ENCODE results near the gene SYNJ1. TPM values are rescaled to one million over a fixed set of nuclear protein-coding genes. Genes with fewer than 3 reads are reported as not detected.

The SYNJ1 gene
- total RNA-seq, 1 experiment from 2014 or later, result 10.5 TPM

DNA sequence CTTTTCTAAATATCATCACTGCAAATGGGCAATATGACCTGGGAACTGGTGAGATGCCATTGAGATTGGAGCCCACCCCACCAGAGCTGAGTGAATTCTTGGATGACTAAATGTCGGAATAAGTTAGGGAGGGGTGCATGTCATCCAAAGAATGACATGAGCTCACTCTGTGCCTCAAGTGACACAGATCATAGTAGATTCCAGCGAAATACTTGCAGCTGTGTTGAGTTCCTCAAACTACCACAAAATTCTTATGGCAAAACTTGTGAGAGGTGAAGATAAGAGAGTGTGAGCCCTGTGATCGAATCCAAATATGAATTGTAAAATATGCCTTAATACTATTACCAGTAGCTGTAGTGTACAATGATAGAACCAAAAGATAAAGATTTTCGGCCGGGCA, 140.2 kb downstream of the SYNJ1 start:
- TF ChIP-seq, protein P1, sequence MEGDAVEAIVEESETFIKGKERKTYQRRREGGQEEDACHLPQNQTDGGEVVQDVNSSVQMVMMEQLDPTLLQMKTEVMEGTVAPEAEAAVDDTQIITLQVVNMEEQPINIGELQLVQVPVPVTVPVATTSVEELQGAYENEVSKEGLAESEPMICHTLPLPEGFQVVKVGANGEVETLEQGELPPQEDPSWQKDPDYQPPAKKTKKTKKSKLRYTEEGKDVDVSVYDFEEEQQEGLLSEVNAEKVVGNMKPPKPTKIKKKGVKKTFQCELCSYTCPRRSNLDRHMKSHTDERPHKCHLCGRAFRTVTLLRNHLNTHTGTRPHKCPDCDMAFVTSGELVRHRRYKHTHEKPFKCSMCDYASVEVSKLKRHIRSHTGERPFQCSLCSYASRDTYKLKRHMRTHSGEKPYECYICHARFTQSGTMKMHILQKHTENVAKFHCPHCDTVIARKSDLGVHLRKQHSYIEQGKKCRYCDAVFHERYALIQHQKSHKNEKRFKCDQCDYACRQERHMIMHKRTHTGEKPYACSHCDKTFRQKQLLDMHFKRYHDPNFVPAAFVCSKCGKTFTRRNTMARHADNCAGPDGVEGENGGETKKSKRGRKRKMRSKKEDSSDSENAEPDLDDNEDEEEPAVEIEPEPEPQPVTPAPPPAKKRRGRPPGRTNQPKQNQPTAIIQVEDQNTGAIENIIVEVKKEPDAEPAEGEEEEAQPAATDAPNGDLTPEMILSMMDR (IDR thresholded peaks at IDR 0.05), result no peak
- no peak for TF ChIP-seq TCF7L2 (IDR thresholded peaks at IDR 0.05; ENCODE audit: low read depth, low read length)
- Histone ChIP-seq H3K9me3 (ENCODE audit: control insufficient read depth, insufficient read depth, low read depth, low read length) (no peaks in the 10 kb centered on the region), H3K27ac (ENCODE audit: low read length) (no peak overlapping the region), H3K4me1 (ENCODE audit: control insufficient read depth, insufficient read depth, low read length) (no peaks in the 10 kb centered on the region), H3K36me3 (ENCODE audit: control insufficient read depth, insufficient read depth, low read length) (no peaks in the 10 kb centered on the region), H3K4me3 (ENCODE audit: low read depth in 2 of 2, low read length in 2 of 2) (no peak overlapping the region), H3K27me3 (ENCODE audit: control insufficient read depth, insufficient read depth, low read length) (no peaks in the 10 kb centered on the region)
- ChIA-PET POLR2A (no interaction called here), CTCF (interaction anchor here (0.6 kb wide), 1 partner anchor 186 kb away, joined by 9 read pairs; no protein-coding TSS in a partner anchor)
- DNase-seq (ENCODE audit: low read depth, low spot score) (no peak), ATAC-seq (no peak)
- BruUV-seq (replicated peaks), result no TSS peak
- in situ Hi-C loops (cut with HindIII; ENCODE audit: low pct_unique_long_range_greater_than_20kb, low sequenced_read_pairs) (no loop called here), intact Hi-C loops (cut with micrococcal nuclease; ENCODE audit: unreplicated experiment) (no loop called here)

DNA sequence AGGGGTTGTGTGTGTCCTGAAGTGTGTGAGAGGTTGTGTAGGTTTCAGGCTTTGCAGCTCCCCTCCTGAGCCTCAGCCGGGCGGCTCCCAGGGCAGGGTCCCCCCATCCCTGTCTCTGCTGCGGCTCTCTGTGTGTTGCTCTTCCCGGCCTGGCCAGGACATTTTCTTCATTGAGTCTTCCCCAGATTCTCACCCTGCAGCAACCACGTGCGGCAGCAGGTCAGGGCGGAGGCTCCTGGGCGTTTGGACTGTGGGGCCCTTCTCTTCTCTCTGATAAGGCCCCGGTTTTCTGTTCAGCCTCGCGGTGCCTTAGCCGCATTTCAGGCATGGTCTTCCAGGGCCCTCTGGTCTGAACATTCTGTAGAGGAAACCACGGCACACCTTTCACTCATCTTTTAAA, 140.7 kb downstream of the SYNJ1 start:
- H3K4me1 ChIP-seq (ENCODE audit: control insufficient read depth, insufficient read depth, low read length), result no peaks in the 10 kb centered on the region
- POLR2A ChIA-PET, result no interaction called here
- H3K27ac ChIP-seq (ENCODE audit: low read length), result no peak overlapping the region
- CTCF ChIA-PET, result no interaction called here
- ATAC-seq (no peak), DNase-seq (ENCODE audit: low read depth, low spot score) (no peak)
- H3K4me3 ChIP-seq (ENCODE audit: low read depth in 2 of 2, low read length in 2 of 2), result no peak overlapping the region
- intact Hi-C loops (cut with micrococcal nuclease; ENCODE audit: unreplicated experiment), result no loop called here
- TF ChIP-seq, protein P2, sequence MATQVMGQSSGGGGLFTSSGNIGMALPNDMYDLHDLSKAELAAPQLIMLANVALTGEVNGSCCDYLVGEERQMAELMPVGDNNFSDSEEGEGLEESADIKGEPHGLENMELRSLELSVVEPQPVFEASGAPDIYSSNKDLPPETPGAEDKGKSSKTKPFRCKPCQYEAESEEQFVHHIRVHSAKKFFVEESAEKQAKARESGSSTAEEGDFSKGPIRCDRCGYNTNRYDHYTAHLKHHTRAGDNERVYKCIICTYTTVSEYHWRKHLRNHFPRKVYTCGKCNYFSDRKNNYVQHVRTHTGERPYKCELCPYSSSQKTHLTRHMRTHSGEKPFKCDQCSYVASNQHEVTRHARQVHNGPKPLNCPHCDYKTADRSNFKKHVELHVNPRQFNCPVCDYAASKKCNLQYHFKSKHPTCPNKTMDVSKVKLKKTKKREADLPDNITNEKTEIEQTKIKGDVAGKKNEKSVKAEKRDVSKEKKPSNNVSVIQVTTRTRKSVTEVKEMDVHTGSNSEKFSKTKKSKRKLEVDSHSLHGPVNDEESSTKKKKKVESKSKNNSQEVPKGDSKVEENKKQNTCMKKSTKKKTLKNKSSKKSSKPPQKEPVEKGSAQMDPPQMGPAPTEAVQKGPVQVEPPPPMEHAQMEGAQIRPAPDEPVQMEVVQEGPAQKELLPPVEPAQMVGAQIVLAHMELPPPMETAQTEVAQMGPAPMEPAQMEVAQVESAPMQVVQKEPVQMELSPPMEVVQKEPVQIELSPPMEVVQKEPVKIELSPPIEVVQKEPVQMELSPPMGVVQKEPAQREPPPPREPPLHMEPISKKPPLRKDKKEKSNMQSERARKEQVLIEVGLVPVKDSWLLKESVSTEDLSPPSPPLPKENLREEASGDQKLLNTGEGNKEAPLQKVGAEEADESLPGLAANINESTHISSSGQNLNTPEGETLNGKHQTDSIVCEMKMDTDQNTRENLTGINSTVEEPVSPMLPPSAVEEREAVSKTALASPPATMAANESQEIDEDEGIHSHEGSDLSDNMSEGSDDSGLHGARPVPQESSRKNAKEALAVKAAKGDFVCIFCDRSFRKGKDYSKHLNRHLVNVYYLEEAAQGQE (IDR thresholded peaks at IDR 0.05; ENCODE audit: insufficient read depth in 1 of 2, low read depth in 2 of 2, low read length in 1 of 2), result no peak
- TF ChIP-seq SIN3A (IDR thresholded peaks at IDR 0.05; ENCODE audit: borderline replicate concordance, insufficient read depth, low read depth, low read length) (no peak), POLR2AphosphoS5 (IDR thresholded peaks at IDR 0.05; ENCODE audit: low read depth, low read length) (no peak), TCF7L2 (IDR thresholded peaks at IDR 0.05; ENCODE audit: low read depth, low read length) (no peak)
- TF ChIP-seq, protein P1 (IDR thresholded peaks at IDR 0.05), result no peak
- no peaks in the 10 kb centered on the region for H3K9me3 ChIP-seq (ENCODE audit: control insufficient read depth, insufficient read depth, low read depth, low read length)
- BruUV-seq (replicated peaks), result no TSS peak
- H3K27me3 ChIP-seq (ENCODE audit: control insufficient read depth, insufficient read depth, low read length), result no peaks in the 10 kb centered on the region
- in situ Hi-C loops (cut with HindIII; ENCODE audit: low pct_unique_long_range_greater_than_20kb, low sequenced_read_pairs), result no loop called here
- no peaks in the 10 kb centered on the region for H3K36me3 ChIP-seq (ENCODE audit: control insufficient read depth, insufficient read depth, low read length)

DNA sequence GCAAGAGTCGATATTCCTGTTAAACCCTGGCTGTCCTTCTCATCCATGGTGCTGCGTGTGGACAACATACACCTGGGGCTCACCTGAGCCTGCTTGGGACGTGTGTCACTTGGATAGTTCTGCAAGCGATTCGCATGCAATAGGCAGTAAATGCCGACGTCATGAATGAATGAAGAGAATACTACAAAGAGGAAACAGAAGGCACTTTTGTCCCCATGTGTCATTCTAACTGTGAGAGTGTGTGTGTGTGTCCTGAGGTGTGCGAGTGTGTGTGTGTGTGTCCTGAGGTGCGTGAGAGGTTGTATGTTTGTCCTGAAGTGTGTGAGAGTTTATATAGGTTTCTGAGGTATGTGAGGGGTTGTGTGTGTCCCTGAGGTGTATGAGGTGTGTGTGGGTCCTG, 141.8 kb downstream of the SYNJ1 start:
- intact Hi-C loops (cut with micrococcal nuclease; ENCODE audit: unreplicated experiment) (no loop called here), in situ Hi-C loops (cut with HindIII; ENCODE audit: low pct_unique_long_range_greater_than_20kb, low sequenced_read_pairs) (no loop called here)
- ChIA-PET POLR2A (no interaction called here), CTCF (no interaction called here)
- Histone ChIP-seq H3K4me3 (ENCODE audit: low read depth in 2 of 2, low read length in 2 of 2) (no peak overlapping the region), H3K9me3 (ENCODE audit: control insufficient read depth, insufficient read depth, low read depth, low read length) (no peaks in the 10 kb centered on the region), H3K36me3 (ENCODE audit: control insufficient read depth, insufficient read depth, low read length) (no peaks in the 10 kb centered on the region), H3K4me1 (ENCODE audit: control insufficient read depth, insufficient read depth, low read length) (no peaks in the 10 kb centered on the region), H3K27me3 (ENCODE audit: control insufficient read depth, insufficient read depth, low read length) (no peaks in the 10 kb centered on the region), H3K27ac (ENCODE audit: low read length) (no peak overlapping the region)
- TF ChIP-seq POLR2AphosphoS5 (IDR thresholded peaks at IDR 0.05; ENCODE audit: low read depth, low read length) (no peak), SIN3A (IDR thresholded peaks at IDR 0.05; ENCODE audit: borderline replicate concordance, insufficient read depth, low read depth, low read length) (no peak), TCF7L2 (IDR thresholded peaks at IDR 0.05; ENCODE audit: low read depth, low read length) (no peak)
- TF ChIP-seq, protein P2 (IDR thresholded peaks at IDR 0.05; ENCODE audit: insufficient read depth in 1 of 2, low read depth in 2 of 2, low read length in 1 of 2), result no peak
- TF ChIP-seq, protein P1 (IDR thresholded peaks at IDR 0.05), result no peak
- DNase-seq (ENCODE audit: low read depth, low spot score), result no peak
- BruUV-seq (replicated peaks), result no TSS peak
- no peak for ATAC-seq
